Measurements from ENCODE around the gene VAT1. TPM values are rescaled to one million over a fixed set of nuclear protein-coding genes. Genes with fewer than 3 reads are reported as not detected.
A peak's percentile ranks its signal among the peaks of the same experiment; 100 is the strongest.

Gene VAT1
- total and polyA plus RNA-seq, 9 of the 15 experiments (the other 6 are each of a cell fraction or from before 2014, with no cell fraction given): 29.4 to 153 (median 66.7) TPM

DNA sequence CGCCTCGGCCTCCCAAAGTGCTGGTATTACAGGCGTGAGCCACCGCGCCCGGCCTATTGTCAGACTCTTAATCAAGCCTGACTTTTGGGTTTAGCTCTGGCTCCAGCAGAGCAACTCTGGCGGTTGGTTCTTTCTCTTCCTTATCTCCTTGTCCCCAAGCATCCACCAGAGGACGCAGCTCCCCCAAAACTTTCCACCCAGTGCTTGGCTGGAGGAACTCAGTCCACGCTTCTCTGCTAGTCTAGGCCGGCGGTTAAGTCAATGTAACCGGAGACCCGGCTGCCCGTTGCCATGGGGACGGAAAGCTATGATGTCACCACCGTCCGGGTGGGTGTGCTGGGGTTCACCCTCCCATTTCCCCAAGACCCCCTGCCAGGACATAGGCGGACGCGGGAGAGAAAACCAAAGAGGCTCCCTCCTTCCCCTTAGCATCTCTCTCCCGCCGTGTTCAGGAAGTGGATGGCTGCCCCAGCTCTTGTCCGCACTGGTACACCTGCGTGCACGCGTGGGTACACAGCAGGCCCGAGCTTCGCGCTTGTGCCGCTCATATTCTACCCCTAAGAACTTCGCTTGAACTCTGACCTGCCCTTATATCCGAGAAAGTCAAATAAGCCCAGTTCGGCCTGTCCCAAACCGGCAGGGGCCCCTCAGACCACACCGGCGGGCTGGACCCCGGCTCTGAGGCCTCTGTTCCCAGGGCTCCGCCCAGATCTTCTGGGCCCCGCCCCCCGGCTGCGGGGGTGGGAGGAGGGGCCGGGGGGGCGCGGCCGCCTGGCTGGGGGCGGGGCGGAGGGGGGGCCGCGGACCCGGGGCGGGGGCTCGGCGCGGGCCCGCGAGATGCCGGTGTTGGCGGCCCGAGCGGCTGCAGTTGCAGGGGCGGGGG, 2.5 kb upstream of the VAT1 start, which contains the start of gene RND2:
RND2 (plus strand) TSS at position 825 of the 883 bp plus-strand sequence. CDS start 117 bp downstream, outside the sequence.
- peak within 1 kb of the TSS; percentile 92 for H3K27ac ChIP-seq (ENCODE audit: extremely low read depth, low read depth, low read length)
- no peaks in the 10 kb centered on the region for H3K9me1 ChIP-seq (ENCODE audit: control insufficient read depth, insufficient read depth, low read length)
- H3K36me3 ChIP-seq (ENCODE audit: control insufficient read depth, insufficient read depth, low read length): peaks cover 4% of the 10 kb centered on the region; the same call in 1 of the 3 replicates
- peak; percentile 75 for ATAC-seq
- ChIA-PET POLR2A (interaction anchor here (0.6 to 6.7 kb wide), 22 partner anchors 9 to 680 kb away, joined by 3 to 79 read pairs (median 4); partner anchors contain the start of genes NBR1 and RPL27), CTCF (ENCODE audit: low intra/inter-chr PET ratio) (interaction anchor here (1.3 kb wide), 1 partner anchor 459 kb away, joined by 3 read pairs; no protein-coding TSS in a partner anchor)
- peak within 1 kb of the TSS; percentile 98 for H3K4me2 ChIP-seq (ENCODE audit: insufficient read depth, low read length)
- DNase-seq (ENCODE audit: extremely low read depth in 1 of 4, low spot score in 3 of 4): peak; percentile 97 to 98 (median 97)
- intact Hi-C loops (cut with micrococcal nuclease) (loop anchor here (1.0 to 2.0 kb wide), 4 partner anchors 18 to 292 kb away; partner anchors contain the start of genes BRCA1, IFI35 and NBR1), in situ Hi-C loops (cut with MboI) (no loop called here)
- H3K4me1 ChIP-seq (replicated peaks in 1 of 2; ENCODE audit: control insufficient read depth in 2 of 2, insufficient read depth in 2 of 2, low read length in 2 of 2): peaks cover 13 to 66% of the 10 kb centered on the region in 2 experiments
- no peaks in the 10 kb centered on the region for H3K27me3 ChIP-seq (ENCODE audit: control insufficient read depth in 2 of 2, insufficient read depth in 2 of 2, low read length in 2 of 2)
- FAIRE-seq: peak; percentile 96
- no peaks in the 10 kb centered on the region for H3K9me3 ChIP-seq (replicated peaks; ENCODE audit: control insufficient read depth, insufficient read depth, low read depth, low read length)
- H3K4me3 ChIP-seq: peak within 1 kb of the TSS; percentile 58
- WGBS (ENCODE audit: insufficient coverage, low coverage, missing lambda C conversion rate): 1% methylated on average over 36 of the region's 61 CpGs
- peak within 1 kb of the TSS; percentile 84 to 92 for H3K9ac ChIP-seq (ENCODE audit: insufficient read depth in 1 of 2, low read depth in 2 of 2, low read length in 2 of 2)
- H3K79me2 ChIP-seq (ENCODE audit: control insufficient read depth, insufficient read depth, low read length): peaks cover 23% of the 10 kb centered on the region
- H4K20me1 ChIP-seq (replicated peaks; ENCODE audit: control insufficient read depth, insufficient read depth, low read length): no peaks in the 10 kb centered on the region
- no TSS peak for BruUV-seq (replicated peaks)
- H2AFZ ChIP-seq (ENCODE audit: low read depth, low read length): peak within 1 kb of the TSS; percentile 99
- TF ChIP-seq EP300 (IDR thresholded peaks at IDR 0.05; ENCODE audit: low read length) (peak; percentile 62), NCOA6 (IDR thresholded peaks at IDR 0.05) (no peak), TBP (optimal IDR thresholded peaks at IDR 0.05; ENCODE audit: low read depth, low read length) (peak; percentile 88), FUS (optimal IDR thresholded peaks at IDR 0.05; ENCODE audit: low read depth, low read length) (no peak), ZNF263 (CRISPR knock-in tag; IDR thresholded peaks at IDR 0.05; ENCODE audit: borderline replicate concordance) (peak; percentile 34; the same call in 1 of the 2 replicates), ZC3H11A (IDR thresholded peaks at IDR 0.05; ENCODE audit: low read depth, low read length) (no peak), E2F3 (CRISPR knock-in tag; IDR thresholded peaks at IDR 0.05) (no peak), ZBTB5 (IDR thresholded peaks at IDR 0.05) (no peak), ELF1 (tag; IDR thresholded peaks at IDR 0.05) (peak; percentile 61; the same call in 1 of the 2 replicates), HDGF (IDR thresholded peaks at IDR 0.05) (0 out of 2 replicates have a peak, but pooled peaks have one; percentile 16), ZBTB1 (CRISPR knock-in tag; IDR thresholded peaks at IDR 0.05; ENCODE audit: borderline replicate concordance, low read depth) (no peak), HSF4 (CRISPR knock-in tag; IDR thresholded peaks at IDR 0.05; ENCODE audit: borderline replicate concordance) (no peak), ZNF436 (CRISPR knock-in tag; IDR thresholded peaks at IDR 0.05) (no peak), NR4A1 (CRISPR knock-in tag; IDR thresholded peaks at IDR 0.05) (no peak), NR4A1 (tag; IDR thresholded peaks at IDR 0.05) (no peak), FOXA3 (CRISPR knock-in tag; conservative IDR thresholded peaks at IDR 0.05 in 1 of 2, IDR thresholded peaks at IDR 0.05 in 1 of 2) (0 out of 4 replicates have a peak, but pooled peaks of 1 of the 2 experiments have one; percentile 14)
- TF ChIP-seq, protein P1, sequence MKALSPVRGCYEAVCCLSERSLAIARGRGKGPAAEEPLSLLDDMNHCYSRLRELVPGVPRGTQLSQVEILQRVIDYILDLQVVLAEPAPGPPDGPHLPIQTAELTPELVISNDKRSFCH (CRISPR knock-in tag; IDR thresholded peaks at IDR 0.05): no peak
- TF ChIP-seq, protein P1 (tag; IDR thresholded peaks at IDR 0.05): no peak
- TF ChIP-seq, protein P2, sequence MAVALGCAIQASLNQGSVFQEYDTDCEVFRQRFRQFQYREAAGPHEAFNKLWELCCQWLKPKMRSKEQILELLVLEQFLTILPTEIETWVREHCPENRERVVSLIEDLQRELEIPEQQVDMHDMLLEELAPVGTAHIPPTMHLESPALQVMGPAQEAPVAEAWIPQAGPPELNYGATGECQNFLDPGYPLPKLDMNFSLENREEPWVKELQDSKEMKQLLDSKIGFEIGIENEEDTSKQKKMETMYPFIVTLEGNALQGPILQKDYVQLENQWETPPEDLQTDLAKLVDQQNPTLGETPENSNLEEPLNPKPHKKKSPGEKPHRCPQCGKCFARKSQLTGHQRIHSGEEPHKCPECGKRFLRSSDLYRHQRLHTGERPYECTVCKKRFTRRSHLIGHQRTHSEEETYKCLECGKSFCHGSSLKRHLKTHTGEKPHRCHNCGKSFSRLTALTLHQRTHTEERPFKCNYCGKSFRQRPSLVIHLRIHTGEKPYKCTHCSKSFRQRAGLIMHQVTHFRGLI (CRISPR knock-in tag; IDR thresholded peaks at IDR 0.05): no peak

Measured in K562 (cell line).